Aorta (tissue), 5 donors: Measurements from ENCODE around the gene ADM2. TPM values are rescaled to one million over a fixed set of nuclear protein-coding genes. Genes with fewer than 3 reads are reported as not detected.

Source experiments
- ATAC-seq: fragments of 200-7000 bp; cut with Tn5 transposase; one replicate; pipeline ENCODE4 v1.9.1; 2022; ENCODE audit warnings: moderate library complexity; ENCODE audit not compliant: low FRiP score
- DNase-seq, 2 donors: peaks; one replicate each; pipeline ENCODE4 v3.0.0-alpha.2; 2020
- H3K27ac ChIP-seq, 2 donors: one replicate each; pipeline ENCODE4 v1.5.1; 2013; ENCODE audit warnings: low read length in 2 of 2, mild to moderate bottlenecking in 2 of 2, moderate library complexity in 2 of 2, control low read depth in 1 of 2, inconsistent platforms in 1 of 2, low read depth in 1 of 2
- H3K27me3 ChIP-seq, 2 donors: one replicate each; pipeline ENCODE4 v1.6.1; 2013; ENCODE audit warnings: control low read depth in 1 of 2, low read length in 1 of 2, mild to moderate bottlenecking in 1 of 2, moderate library complexity in 1 of 2; ENCODE audit not compliant: insufficient read depth in 2 of 2, control insufficient read depth in 1 of 2
- H3K36me3 ChIP-seq, 2 donors: one replicate each; pipeline ENCODE4 v1.6.1; 2013; ENCODE audit warnings: control low read depth in 1 of 2, low read length in 1 of 2, mild to moderate bottlenecking in 1 of 2; ENCODE audit not compliant: insufficient read depth in 2 of 2, control insufficient read depth in 1 of 2
- H3K4me1 ChIP-seq, 2 donors: one replicate each; pipeline ENCODE4 v1.6.1; 2013; ENCODE audit warnings: low read length in 2 of 2, control low read depth in 1 of 2, mild to moderate bottlenecking in 1 of 2, moderate library complexity in 1 of 2; ENCODE audit not compliant: insufficient read depth in 2 of 2, control insufficient read depth in 1 of 2
- H3K4me3 ChIP-seq, 2 donors: one replicate each; pipeline ENCODE4 v1.5.1; 2013; ENCODE audit warnings: low read length in 2 of 2, control low read depth in 1 of 2, mild to moderate bottlenecking in 1 of 2
- H3K9me3 ChIP-seq: one replicate; pipeline ENCODE4 v1.6.1; 2013; ENCODE audit warnings: mild to moderate bottlenecking, low read length; ENCODE audit not compliant: control insufficient read depth
- WGBS, 2 donors: extraction: QIAGEN DNeasy Blood & Tissue Kit; methylation state at CpG; one replicate each; pipeline ENCODE4 v1.1.7; 2013; 5-methylcytosine and 5-hydroxymethylcytosine counted together
- intact Hi-C, 2 donors: fragments of 100-400 bp; cut with DNase I; formaldehyde crosslinking; loops; one replicate each; pipeline versions ENCODE4 v1.14.2 to v1.15.0; 2022
- polyA plus RNA-seq, 2 donors: library from polyadenylated mRNA; stranded (reverse); fragments of 200-250 nt; gene quantifications; one replicate each; pipeline ENCODE4 v1.2.3, GENCODE V29; 2013
- total RNA-seq, 2 donors: library from RNA; stranded (reverse); fragmentation: NEBNext Ultra II Directional; extraction: Animal tissue kit (Norgen Biotek cat#: 25700); gene quantifications; one replicate each; pipeline ENCODE4 v1.2.1, GENCODE V29; 2021
- donor health status: healthy with polysubstance abuse.
- donor health status: Bipolar disorder and iron deficiency.
- donor health status: DM: no; HTN: no; CAD: no.
- donor health status: DM: no; HTN: no; CAD: no.
- donor health status: DM: yes; HTN: yes; CAD: no.

Gene ADM2
- total and polyA plus RNA-seq, 4 donors, result 0.26 to 0.54 (median 0.50) TPM; not detected in 1

GRCh38 chr22:50470491-50470890, 10.9 kb upstream of the ADM2 start:
- Histone ChIP-seq H3K9me3 (no peaks in the 10 kb centered on the region), H3K4me1 (no peaks in the 10 kb centered on the region), H3K27me3 (no peaks in the 10 kb centered on the region), H3K4me3 (no peak overlapping the region), H3K36me3 (peaks cover 0 to 11% of the 10 kb centered on the region in 2 donors), H3K27ac (no peak overlapping the region)
- 67 to 73% methylated on average over 6 of the region's 6 CpGs for WGBS, 2 donors
- no peak for DNase-seq
- intact Hi-C loops, result no loop called here
- no peak for ATAC-seq

- Histone ChIP-seq H3K9me3 (no peaks in the 10 kb centered on the region), H3K27ac (no peak overlapping the region), H3K27me3 (no peaks in the 10 kb centered on the region), H3K4me1 (no peaks in the 10 kb centered on the region), H3K36me3 (peaks cover 0 to 5% of the 10 kb centered on the region in 2 donors), H3K4me3 (no peak overlapping the region)
- DNase-seq (no peak), ATAC-seq (no peak)
- intact Hi-C loops, result no loop called here
- WGBS, 2 donors, result 78 to 79% methylated on average over 21 of the region's 21 CpGs
These were observed 10.0 kb upstream of the ADM2 start for GRCh38 chr22:50471197-50471847.

- H3K4me1 ChIP-seq, result no peaks in the 10 kb centered on the region
- H3K9me3 ChIP-seq, result no peaks in the 10 kb centered on the region
- DNase-seq, result no peak
- no peak overlapping the region for H3K27ac ChIP-seq
- H3K27me3 ChIP-seq, result no peaks in the 10 kb centered on the region
- H3K4me3 ChIP-seq, result no peak overlapping the region
- peaks cover 0 to 4% of the 10 kb centered on the region in 2 donors for H3K36me3 ChIP-seq
- no peak for ATAC-seq
- WGBS, 2 donors, result 81 to 86% methylated on average over 5 of the region's 5 CpGs
- intact Hi-C loops, result no loop called here
These were observed 9.4 kb upstream of the ADM2 start for GRCh38 chr22:50471962-50472361.

GRCh38 chr22:50473088-50473487, 8.3 kb upstream of the ADM2 start:
- Histone ChIP-seq H3K4me3 (no peak overlapping the region), H3K4me1 (no peaks in the 10 kb centered on the region), H3K9me3 (no peaks in the 10 kb centered on the region), H3K36me3 (no peaks in the 10 kb centered on the region), H3K27me3 (no peaks in the 10 kb centered on the region), H3K27ac (no peak overlapping the region)
- WGBS, 2 donors, result 78 to 81% methylated on average over 6 of the region's 6 CpGs
- intact Hi-C loops, result no loop called here
- ATAC-seq (no peak), DNase-seq (no peak)

GRCh38 chr22:50473855-50474671, 7.3 kb upstream of the ADM2 start:
- H3K36me3 ChIP-seq, result no peaks in the 10 kb centered on the region
- no peaks in the 10 kb centered on the region for H3K9me3 ChIP-seq
- ATAC-seq (peak; percentile 17), DNase-seq (no peak)
- 4% methylated on average over 46 to 62 of the region's 62 CpGs for WGBS, 2 donors
- intact Hi-C loops, result loop anchor here in 1 of 2 donors (2.0 kb wide), 1 partner anchor 33 kb away; the partner anchor contains the start of gene LMF2
- no peaks in the 10 kb centered on the region for H3K4me1 ChIP-seq
- H3K27me3 ChIP-seq, result no peaks in the 10 kb centered on the region
- no peak overlapping the region for H3K27ac ChIP-seq
- H3K4me3 ChIP-seq, result peak overlapping the region; percentile 91 to 93

GRCh38 chr22:50474710-50475651, 6.4 kb upstream of the ADM2 start, which contains the start of gene SBF1:
SBF1 (minus strand) TSS chr22:50475035; CDS start chr22:50474840, 195 bp downstream.
- intact Hi-C loops, result loop anchor here in 1 of 2 donors (2.0 kb wide), 1 partner anchor 32 kb away; the partner anchor contains the start of gene LMF2
- Histone ChIP-seq H3K27ac (no peak within 1 kb of the TSS), H3K4me1 (no peaks in the 10 kb centered on the region), H3K36me3 (no peaks in the 10 kb centered on the region), H3K9me3 (no peaks in the 10 kb centered on the region), H3K4me3 (peak within 1 kb of the TSS; percentile 91 to 93), H3K27me3 (no peaks in the 10 kb centered on the region)
- peak; percentile 97 for ATAC-seq
- 1% methylated on average over 70 to 97 of the region's 97 CpGs for WGBS, 2 donors
- DNase-seq, result peak; percentile 94 to 97

GRCh38 chr22:50475652-50476002, 5.7 kb upstream of the ADM2 start:
- ATAC-seq, result no peak
- H3K27ac ChIP-seq, result no peak overlapping the region
- intact Hi-C loops, result loop anchor here in 1 of 2 donors (2.0 kb wide), 1 partner anchor 31 kb away; the partner anchor contains the start of gene LMF2
- WGBS, 2 donors, result 80 to 84% methylated on average over 6 of the region's 6 CpGs
- no peaks in the 10 kb centered on the region for H3K4me1 ChIP-seq
- no peaks in the 10 kb centered on the region for H3K27me3 ChIP-seq
- DNase-seq, result no peak
- no peaks in the 10 kb centered on the region for H3K36me3 ChIP-seq
- no peak overlapping the region for H3K4me3 ChIP-seq
- no peaks in the 10 kb centered on the region for H3K9me3 ChIP-seq

GRCh38 chr22:50476868-50477267, 4.5 kb upstream of the ADM2 start:
- DNase-seq (no peak), ATAC-seq (no peak)
- Histone ChIP-seq H3K9me3 (no peaks in the 10 kb centered on the region), H3K4me3 (no peak overlapping the region), H3K36me3 (no peaks in the 10 kb centered on the region), H3K4me1 (no peaks in the 10 kb centered on the region), H3K27me3 (no peaks in the 10 kb centered on the region), H3K27ac (no peak overlapping the region)
- 76 to 82% methylated on average over 7 of the region's 7 CpGs for WGBS, 2 donors
- intact Hi-C loops, result no loop called here
